Neural progenitor cell (in vitro differentiated cells): Measurements from ENCODE around the gene SNRPB2.

Experiments
- EZH2 ChIP-seq: fragments of 200-600 bp; sonication (generic); IDR thresholded peaks from 2 replicates; pipeline ENCODE4 v1.6.1; 2017; ENCODE audit warnings: antibody characterized with exemption, mild to moderate bottlenecking, moderate library complexity
- EZH2phosphoT487 ChIP-seq: fragments of 200-600 bp; sonication (generic); IDR thresholded peaks from 2 replicates; pipeline ENCODE4 v1.6.1; 2017; ENCODE audit warnings: antibody characterized with exemption
- TF ChIP-seq, protein P1 (sequence below): fragments of 200-600 bp; sonication (generic); IDR thresholded peaks from 2 replicates; pipeline ENCODE4 v1.5.1; 2017; ENCODE audit warnings: antibody characterized with exemption, mild to moderate bottlenecking

DNA sequence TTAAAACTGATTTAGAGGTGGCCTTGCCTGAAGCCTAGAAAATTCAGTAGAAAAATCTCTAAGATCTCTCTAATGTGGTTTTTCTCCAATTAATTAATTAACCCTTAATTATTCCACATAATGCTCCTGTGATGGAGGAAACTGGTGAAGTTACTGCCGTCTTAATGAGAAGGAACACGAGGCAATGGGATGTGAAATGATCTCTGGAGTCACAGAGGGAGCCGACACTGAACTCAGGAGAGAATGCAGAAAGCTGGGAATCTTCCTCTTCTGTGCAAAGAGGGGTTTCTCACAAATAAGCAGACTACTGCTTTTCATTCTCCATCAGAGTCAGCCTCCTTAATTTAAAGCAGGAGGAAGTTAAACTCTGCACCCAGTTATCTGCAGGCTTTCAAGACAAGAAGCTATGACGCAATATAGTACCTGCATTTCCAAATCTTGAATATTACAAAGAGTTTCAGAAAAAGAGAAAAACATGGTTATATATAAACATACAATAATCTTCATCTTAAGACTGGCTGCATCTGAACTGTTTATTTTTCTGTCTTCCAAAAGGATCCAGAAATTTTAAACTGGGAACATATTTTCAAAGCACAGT is 18.1 kb upstream of the SNRPB2 start:
- no peak for TF ChIP-seq EZH2
- TF ChIP-seq, protein P1, sequence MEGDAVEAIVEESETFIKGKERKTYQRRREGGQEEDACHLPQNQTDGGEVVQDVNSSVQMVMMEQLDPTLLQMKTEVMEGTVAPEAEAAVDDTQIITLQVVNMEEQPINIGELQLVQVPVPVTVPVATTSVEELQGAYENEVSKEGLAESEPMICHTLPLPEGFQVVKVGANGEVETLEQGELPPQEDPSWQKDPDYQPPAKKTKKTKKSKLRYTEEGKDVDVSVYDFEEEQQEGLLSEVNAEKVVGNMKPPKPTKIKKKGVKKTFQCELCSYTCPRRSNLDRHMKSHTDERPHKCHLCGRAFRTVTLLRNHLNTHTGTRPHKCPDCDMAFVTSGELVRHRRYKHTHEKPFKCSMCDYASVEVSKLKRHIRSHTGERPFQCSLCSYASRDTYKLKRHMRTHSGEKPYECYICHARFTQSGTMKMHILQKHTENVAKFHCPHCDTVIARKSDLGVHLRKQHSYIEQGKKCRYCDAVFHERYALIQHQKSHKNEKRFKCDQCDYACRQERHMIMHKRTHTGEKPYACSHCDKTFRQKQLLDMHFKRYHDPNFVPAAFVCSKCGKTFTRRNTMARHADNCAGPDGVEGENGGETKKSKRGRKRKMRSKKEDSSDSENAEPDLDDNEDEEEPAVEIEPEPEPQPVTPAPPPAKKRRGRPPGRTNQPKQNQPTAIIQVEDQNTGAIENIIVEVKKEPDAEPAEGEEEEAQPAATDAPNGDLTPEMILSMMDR = no peak
- TF ChIP-seq EZH2phosphoT487 = no peak
